Pancreas (tissue), 10 donors: ENCODE measurements around the gene CHRNA9. TPM values are rescaled to one million over a fixed set of nuclear protein-coding genes. Genes with fewer than 3 reads are reported as not detected.
"Not testable (repeated sequence)": the region's sequence is repeated elsewhere in the genome, so short reads cannot be mapped to it uniquely, and the experiment has no call there.

ENCODE experiments used
- ATAC-seq, 4 donors: fragments of 200-7000 bp; cut with Tn5 transposase; one replicate each; pipeline versions ENCODE4 v1.8.0 to v1.9.1; 2020; ENCODE audit warnings: mild to moderate bottlenecking in 4 of 4, moderate library complexity in 4 of 4
- DNase-seq, 6 donors: peaks; one replicate each; pipeline ENCODE4 v3.0.0-alpha.2; 2020
- FAIRE-seq: peaks from 2 replicates; lab custom pipeline; 2012; peaks lifted over from hg19 to GRCh38; lab: Jason Lieb, UNC
- H3K27ac ChIP-seq, 4 donors: fragments of 200-600 bp; sonication (generic); 1 replicate in 3 of 4; 2 replicates in 1 of 4; pipeline versions ENCODE4 v1.5.0 to v1.8.0; 2020
- H3K27me3 ChIP-seq, 4 donors: fragments of 200-600 bp; one replicate each; pipeline ENCODE4 v1.8.0; 2021
- H3K36me3 ChIP-seq, 3 donors: fragments of 200-600 bp; sonication (generic) in 1 of 3; one replicate each; pipeline versions ENCODE4 v1.5.0 to v1.8.0; 2020 to 2021
- H3K4me1 ChIP-seq, 3 donors: fragments of 200-600 bp; one replicate each; pipeline ENCODE4 v1.8.0; 2021
- H3K4me3 ChIP-seq, 4 donors: fragments of 200-600 bp; sonication (generic) in 2 of 4; one replicate each; pipeline versions ENCODE4 v1.5.0 to v1.8.0; 2020 to 2021
- H3K9me3 ChIP-seq, 4 donors: fragments of 200-600 bp; one replicate each; pipeline ENCODE4 v1.8.0; 2021
- CTCF ChIP-seq, 4 donors: fragments of 200-600 bp; sonication (generic) in 3 of 4; IDR thresholded peaks; one replicate each; pipeline versions ENCODE4 v1.5.0 to v1.8.0; 2021; ENCODE audit warnings: antibody characterized with exemption in 4 of 4
- WGBS, 2 donors: extraction: QIAGEN DNeasy Blood & Tissue Kit; methylation state at CpG; one replicate each; pipeline ENCODE4 v1.1.7; 2013; 5-methylcytosine and 5-hydroxymethylcytosine counted together
- intact Hi-C, 3 donors: fragments of 100-400 bp; cut with DNase I; formaldehyde crosslinking; loops; one replicate each; pipeline versions ENCODE4 v1.11.1 to v1.14.2; 2022
- polyA plus RNA-seq, 2 donors: library from polyadenylated mRNA; stranded (reverse); fragments of 200-250 nt; gene quantifications; one replicate each; pipeline ENCODE4 v1.2.3, GENCODE V29; 2013
- total RNA-seq, 6 donors: library from RNA; stranded (reverse); fragmentation: NEBNext Ultra II Directional in 4 of 6; extraction: Animal tissue kit (Norgen Biotek cat#: 25700) in 4 of 6; gene quantifications; one replicate each; pipeline versions ENCODE4 v1.2.1 to v1.2.4, GENCODE V29; 2021 to 2023
- donor health status: healthy with polysubstance abuse.
- donor health status: DM: no; HTN: no; CAD: no; lungs with moderate emphysema.
- donor health status: DM: no; HTN: no; CAD: no.
- donor health status: control.
- donor health status: control.
- donor health status: Bipolar disorder and iron deficiency.
- donor health status: DM: yes; HTN: yes; CAD: no.
- donor health status: DM: no; HTN: no; CAD: no.
- donor health status: DM: no; HTN: no; CAD: no.
- donor health status: DM: yes; HTN: yes; CAD: no.

Gene CHRNA9
- total and polyA plus RNA-seq, 8 donors, result not detected

DNA sequence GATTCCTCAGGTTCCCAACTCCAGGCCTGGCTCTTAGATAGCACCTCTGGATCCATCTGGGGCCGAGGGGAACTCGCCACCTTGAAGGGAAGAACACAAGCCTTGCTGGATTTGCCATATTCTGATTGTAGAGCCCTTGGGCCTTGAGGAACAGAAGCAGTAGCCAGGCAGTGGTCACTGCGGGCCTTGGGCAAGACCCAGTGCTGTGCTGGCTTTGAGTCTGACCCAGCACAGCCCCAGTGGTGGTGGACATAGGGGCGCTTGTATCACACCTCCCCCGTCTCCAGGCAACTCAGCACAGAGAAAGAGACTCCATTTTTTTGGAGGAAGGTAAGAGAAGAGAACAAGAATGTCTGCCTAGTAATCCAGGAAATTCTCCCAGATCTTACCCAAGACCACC is 45.5 kb downstream of the CHRNA9 start:
- H3K4me1 ChIP-seq, result no peaks in the 10 kb centered on the region
- no peaks in the 10 kb centered on the region for H3K9me3 ChIP-seq
- H3K27ac ChIP-seq, result no peak overlapping the region
- no peak overlapping the region for H3K4me3 ChIP-seq
- no peaks in the 10 kb centered on the region for H3K27me3 ChIP-seq
- FAIRE-seq, result no peak
- DNase-seq, result no peak
- WGBS, 2 donors, result 77 to 87% methylated on average over 5 of the region's 5 CpGs
- intact Hi-C loops, result no loop called here
- ATAC-seq, result no peak
- no peak for TF ChIP-seq CTCF (IDR thresholded peaks at IDR 0.05)
- H3K36me3 ChIP-seq, result no peaks in the 10 kb centered on the region

- H3K27me3 ChIP-seq, result no peaks in the 10 kb centered on the region
- no peak overlapping the region for H3K4me3 ChIP-seq
- TF ChIP-seq CTCF (IDR thresholded peaks at IDR 0.05), result no peak
- H3K27ac ChIP-seq, result no peak overlapping the region
- H3K9me3 ChIP-seq, result no peaks in the 10 kb centered on the region
- 83 to 86% methylated on average over 6 of the region's 6 CpGs for WGBS, 2 donors
- H3K36me3 ChIP-seq, result no peaks in the 10 kb centered on the region
- DNase-seq, result no peak
- intact Hi-C loops, result no loop called here
- no peak for ATAC-seq
- no peak for FAIRE-seq
- no peaks in the 10 kb centered on the region for H3K4me1 ChIP-seq
Measured at GRCh38 chr4:40388239-40388638, 53.1 kb downstream of the CHRNA9 start.

DNA sequence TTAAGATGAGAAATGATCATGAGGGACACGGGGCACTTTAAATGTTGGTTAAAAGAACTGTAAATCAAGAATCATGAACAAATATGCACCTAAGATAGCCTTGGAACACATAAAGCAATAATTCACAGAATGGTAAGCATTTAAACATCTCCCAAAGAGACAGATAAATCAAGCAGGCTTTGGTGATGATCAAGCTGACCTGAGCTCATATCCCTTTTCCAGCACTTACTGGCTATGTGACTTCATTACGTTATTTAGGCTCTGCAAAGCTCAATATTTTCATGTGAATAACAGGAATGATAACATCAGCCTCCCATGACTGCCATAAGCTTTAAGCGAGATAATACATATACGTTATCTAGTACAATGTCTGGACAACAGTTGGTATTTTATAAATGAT is 54.9 kb downstream of the CHRNA9 start:
- no peak for FAIRE-seq
- H3K36me3 ChIP-seq, result no peaks in the 10 kb centered on the region

DNA sequence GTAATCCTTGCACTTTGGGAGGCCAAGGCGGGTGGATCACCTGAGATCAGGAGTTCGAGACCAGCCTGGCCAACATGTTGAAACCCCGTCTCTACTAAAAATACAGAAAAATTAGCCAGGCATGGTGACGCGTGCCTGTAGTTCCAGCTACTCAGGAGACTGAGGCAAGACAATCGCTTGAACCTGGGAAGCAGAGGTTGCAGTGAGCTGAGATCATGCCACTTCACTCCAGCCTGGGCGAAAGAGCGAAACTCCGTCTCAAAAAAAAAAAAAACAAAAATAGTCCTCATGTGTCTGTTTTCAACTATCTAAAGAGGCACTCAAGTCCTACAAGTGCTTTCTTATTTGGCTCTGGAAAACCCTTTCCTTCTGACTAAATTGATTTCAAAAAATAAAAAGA is 57.1 kb downstream of the CHRNA9 start:
- H3K4me3 ChIP-seq, ATAC-seq, DNase-seq, FAIRE-seq, H3K27me3 ChIP-seq, H3K27ac ChIP-seq, H3K9me3 ChIP-seq, H3K36me3 ChIP-seq, intact Hi-C loops: not testable (repeated sequence)
- 96% methylated on average over 9 of the region's 9 CpGs for whole genome bisulfite sequencing, 2 donors
- H3K4me1 ChIP-seq, result peaks cover 17 to 26% (median 23%) of the 10 kb centered on the region in 3 donors

More for the DNA sequence above, 54.9 kb downstream of the CHRNA9 start:
- intact Hi-C loops, result no loop called here
- no peak for DNase-seq
- H3K9me3 ChIP-seq, result no peaks in the 10 kb centered on the region
- H3K27ac ChIP-seq, result no peak overlapping the region
- no peaks in the 10 kb centered on the region for H3K27me3 ChIP-seq
- no peak for TF ChIP-seq CTCF (IDR thresholded peaks at IDR 0.05)
- no peak for ATAC-seq
- H3K4me3 ChIP-seq, result no peak overlapping the region
- 67 to 69% methylated on average over 4 of the region's 4 CpGs for WGBS, 2 donors
- peaks cover 6 to 7% (median 6%) of the 10 kb centered on the region in 3 donors for H3K4me1 ChIP-seq

- Histone ChIP-seq H3K27ac (peak overlapping the region in 1 of 4 donors; percentile 78), H3K9me3 (no peaks in the 10 kb centered on the region), H3K36me3 (no peaks in the 10 kb centered on the region), H3K4me3 (no peak overlapping the region), H3K27me3 (no peaks in the 10 kb centered on the region), H3K4me1 (peaks cover 17 to 26% (median 23%) of the 10 kb centered on the region in 3 donors)
- no peak for DNase-seq
- no peak for FAIRE-seq
- no peak for TF ChIP-seq CTCF (IDR thresholded peaks at IDR 0.05)
- intact Hi-C loops, result no loop called here
- 70 to 87% methylated on average over 6 of the region's 6 CpGs for WGBS, 2 donors
- ATAC-seq, result no peak
Measured at GRCh38 chr4:40394236-40394635, 59.1 kb downstream of the CHRNA9 start.
